IPS-20b (cell line): ENCODE data around the gene EPAS1.

Experiments
- H3K27ac ChIP-seq: one replicate; pipeline ENCODE4 v1.5.1; 2013; ENCODE audit warnings: low read length
- H3K27me3 ChIP-seq: 2 replicates; pipeline ENCODE4 v1.6.1; 2013; ENCODE audit warnings: mild to moderate bottlenecking, low read length, inconsistent platforms; ENCODE audit not compliant: insufficient read depth
- H3K36me3 ChIP-seq: 2 replicates; pipeline ENCODE4 v1.6.1; 2013; ENCODE audit warnings: low read depth, mild to moderate bottlenecking, inconsistent platforms, low read length, moderate library complexity; ENCODE audit not compliant: insufficient read depth
- H3K4me1 ChIP-seq: 2 replicates; pipeline ENCODE4 v1.6.1; 2013; ENCODE audit warnings: mild to moderate bottlenecking, control low read depth, inconsistent platforms, low read length, moderate library complexity; ENCODE audit not compliant: insufficient read depth
- H3K4me3 ChIP-seq: 2 replicates; pipeline ENCODE4 v1.5.1; 2013; ENCODE audit warnings: mild to moderate bottlenecking, low read length, inconsistent platforms
- H3K9ac ChIP-seq: 2 replicates; pipeline ENCODE4 v1.6.1; 2013; ENCODE audit warnings: low read depth, mild to moderate bottlenecking, inconsistent platforms, low read length, moderate library complexity
- H3K9me3 ChIP-seq: 2 replicates; pipeline ENCODE4 v1.6.1; 2013; ENCODE audit warnings: mild to moderate bottlenecking, low read depth, low read length, inconsistent platforms; ENCODE audit not compliant: insufficient read depth

Gene EPAS1

DNA sequence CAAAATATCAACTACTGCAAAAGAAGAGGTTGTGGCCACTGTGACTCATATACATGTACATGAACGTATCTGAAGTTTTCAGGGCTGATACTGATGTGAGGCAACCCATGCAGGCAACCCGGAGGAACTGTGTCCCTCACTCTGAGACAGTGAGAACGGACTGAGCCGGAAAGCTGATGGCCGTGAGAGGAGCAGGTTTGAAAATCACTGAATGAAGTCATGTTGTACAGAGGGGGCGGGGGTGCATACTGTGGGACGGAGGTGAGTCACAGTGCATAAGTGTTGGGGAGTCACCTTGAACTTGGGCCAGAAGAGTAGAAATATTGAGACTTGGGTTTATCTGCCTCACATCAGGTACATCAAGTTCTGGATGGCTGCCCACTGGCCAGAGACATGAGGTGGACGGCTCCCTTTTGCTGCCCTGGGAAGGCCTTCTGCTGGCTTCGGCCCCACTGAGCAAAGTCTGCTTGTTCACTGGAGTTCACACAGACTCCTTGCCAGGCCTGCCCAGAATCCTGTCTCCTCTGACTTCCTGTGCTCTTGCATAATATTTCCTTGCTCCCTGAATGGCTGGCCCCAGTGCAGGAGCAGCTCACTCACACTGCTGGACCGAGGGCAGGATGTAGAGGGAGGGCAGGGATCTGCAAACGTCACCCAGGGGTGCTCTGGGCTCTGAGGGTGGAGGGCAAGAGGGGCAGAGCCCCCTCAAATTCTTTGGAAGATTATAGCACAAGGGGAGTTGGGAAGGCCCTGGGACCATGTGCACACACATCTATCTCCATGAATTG, 18.1 kb downstream of the EPAS1 start:
- no peak overlapping the region for H3K27ac ChIP-seq
- no peak overlapping the region for H3K9ac ChIP-seq
- H3K27me3 ChIP-seq, result no peaks in the 10 kb centered on the region
- peaks cover 2% of the 10 kb centered on the region for H3K4me1 ChIP-seq
- H3K4me3 ChIP-seq, result no peak overlapping the region
- H3K36me3 ChIP-seq, result no peaks in the 10 kb centered on the region
- no peaks in the 10 kb centered on the region for H3K9me3 ChIP-seq

DNA sequence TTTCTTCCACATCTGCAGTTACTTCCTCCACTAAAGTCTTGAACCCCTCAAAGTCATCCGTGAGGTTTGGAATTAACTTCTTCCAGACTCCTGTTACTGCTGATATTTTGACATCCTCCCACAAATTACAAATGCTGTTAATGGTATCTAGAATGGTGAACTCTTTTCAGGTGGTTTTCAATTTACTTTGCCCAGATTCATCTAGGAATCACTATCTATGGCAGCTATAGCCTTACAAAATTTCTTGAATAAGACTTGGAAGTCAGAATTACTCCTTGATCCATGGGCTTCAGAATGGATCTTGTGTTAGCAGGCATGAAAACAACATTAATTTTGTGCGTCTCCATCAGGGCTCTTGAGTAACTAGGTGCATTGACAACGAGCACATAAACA, 19.9 kb downstream of the EPAS1 start:
- Histone ChIP-seq H3K27me3 (no peaks in the 10 kb centered on the region), H3K27ac (no peak overlapping the region), H3K4me1 (peaks cover 13% of the 10 kb centered on the region), H3K9ac (no peak overlapping the region), H3K4me3 (no peak overlapping the region), H3K9me3 (no peaks in the 10 kb centered on the region), H3K36me3 (no peaks in the 10 kb centered on the region)

DNA sequence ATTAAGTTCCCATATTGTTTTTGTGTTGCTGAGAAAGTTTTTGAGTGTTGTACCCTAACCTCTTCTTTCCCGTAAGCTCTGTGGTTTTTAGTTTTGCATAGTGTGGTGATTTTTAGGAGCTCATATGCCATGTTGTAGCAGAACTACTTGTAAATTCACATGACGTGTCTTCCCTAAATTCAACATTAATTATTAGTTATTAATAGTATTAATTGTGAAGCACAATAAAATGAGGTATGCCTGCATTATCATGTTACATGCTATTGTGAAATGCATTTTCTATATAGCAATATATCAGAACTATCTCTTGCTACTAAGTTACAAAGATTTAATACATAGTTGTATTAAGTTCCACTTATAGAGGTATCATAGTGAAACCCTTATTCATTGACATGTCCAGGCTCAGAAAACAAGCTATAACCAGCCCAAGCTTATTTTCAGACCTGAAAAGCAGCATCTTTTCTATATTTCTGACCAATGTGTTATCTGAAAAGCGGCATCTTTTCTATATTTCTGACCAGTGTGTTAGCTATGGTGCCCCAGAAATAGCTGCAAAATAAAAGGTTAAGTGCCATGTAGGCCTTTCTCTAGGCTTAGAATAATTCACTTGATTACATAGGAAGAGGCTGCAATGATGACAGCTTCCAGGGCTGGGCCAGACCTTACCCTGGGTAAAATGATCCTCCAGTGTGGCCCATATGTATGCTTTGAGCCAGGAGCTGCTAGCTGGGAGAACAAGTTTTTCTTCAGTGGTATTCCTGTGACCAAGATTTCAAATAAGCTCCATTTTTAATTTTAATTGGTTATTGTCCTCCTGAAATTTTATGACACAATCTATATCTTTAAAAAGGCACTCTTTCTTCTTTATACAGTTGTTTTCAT, 21.6 kb downstream of the EPAS1 start:
- peaks cover 13% of the 10 kb centered on the region for H3K4me1 ChIP-seq
- H3K9ac ChIP-seq, result no peak overlapping the region
- H3K36me3 ChIP-seq, result no peaks in the 10 kb centered on the region
- H3K4me3 ChIP-seq, result no peak overlapping the region
- no peaks in the 10 kb centered on the region for H3K9me3 ChIP-seq
- H3K27ac ChIP-seq, result no peak overlapping the region
- H3K27me3 ChIP-seq, result no peaks in the 10 kb centered on the region

DNA sequence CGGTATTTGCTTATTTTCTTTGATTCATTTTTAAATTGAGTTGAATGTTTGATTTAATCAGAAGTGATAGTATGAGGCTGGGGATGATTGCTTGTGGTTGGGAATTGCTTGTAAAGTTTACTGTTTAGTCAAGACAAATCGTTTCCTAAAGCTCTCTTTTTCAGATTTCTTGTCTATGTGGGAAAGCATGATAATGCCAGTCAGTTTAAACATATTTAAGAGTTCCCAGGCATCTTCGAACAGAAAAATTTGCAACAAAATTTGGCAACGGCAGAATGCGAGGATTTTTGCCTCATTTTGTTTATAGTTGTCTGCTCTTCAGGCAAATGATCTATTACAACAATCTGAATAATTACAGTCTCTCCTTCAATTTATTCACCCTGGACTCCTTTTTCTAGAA, 22.5 kb downstream of the EPAS1 start:
- Histone ChIP-seq H3K9ac (no peak overlapping the region), H3K27me3 (no peaks in the 10 kb centered on the region), H3K9me3 (no peaks in the 10 kb centered on the region), H3K4me1 (peaks cover 13% of the 10 kb centered on the region), H3K36me3 (no peaks in the 10 kb centered on the region), H3K4me3 (no peak overlapping the region), H3K27ac (no peak overlapping the region)

DNA sequence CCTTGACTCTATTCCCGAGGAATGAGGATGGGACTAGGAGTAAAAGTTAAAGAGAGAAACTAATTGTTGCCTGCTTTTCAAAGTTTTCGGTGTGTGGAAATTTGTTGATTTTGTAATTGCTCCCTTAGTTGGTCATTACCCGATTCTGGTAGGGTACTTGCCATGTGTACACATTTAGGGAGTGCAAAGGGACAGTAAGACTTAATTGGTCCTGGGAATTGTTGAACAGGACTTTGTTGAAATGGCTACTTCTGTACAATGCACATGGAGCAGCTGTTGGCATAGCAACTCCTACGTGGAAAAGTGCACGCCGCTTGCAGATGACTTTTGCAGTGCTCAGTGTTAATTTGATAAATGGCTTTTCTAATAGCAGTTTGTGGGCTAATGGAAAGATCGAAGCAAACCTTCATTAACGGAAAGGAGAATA, 22.9 kb downstream of the EPAS1 start:
- H3K27ac ChIP-seq, result no peak overlapping the region
- no peak overlapping the region for H3K9ac ChIP-seq
- no peaks in the 10 kb centered on the region for H3K27me3 ChIP-seq
- no peak overlapping the region for H3K4me3 ChIP-seq
- peaks cover 13% of the 10 kb centered on the region for H3K4me1 ChIP-seq
- H3K36me3 ChIP-seq, result no peaks in the 10 kb centered on the region
- H3K9me3 ChIP-seq, result no peaks in the 10 kb centered on the region

DNA sequence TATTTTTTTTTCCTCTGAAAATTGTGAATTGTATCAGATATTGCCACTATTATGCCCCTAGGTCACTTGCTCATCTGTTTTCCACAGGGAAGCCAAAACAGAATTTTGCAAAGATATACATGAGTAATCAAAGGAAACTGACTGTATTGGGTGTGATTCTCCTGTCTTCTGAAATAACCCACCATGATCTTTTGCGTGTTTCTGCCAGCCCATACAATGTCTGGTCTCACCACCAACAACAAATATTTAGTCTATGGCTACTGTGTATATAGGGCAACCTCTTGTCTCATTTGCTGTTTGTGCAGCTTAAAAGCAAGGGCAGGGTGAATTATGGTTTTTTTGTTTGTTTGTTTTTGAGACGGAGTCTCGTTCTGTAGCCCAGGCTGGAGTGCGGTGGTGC, 26.5 kb downstream of the EPAS1 start:
- Histone ChIP-seq H3K9ac (no peak overlapping the region), H3K27ac (no peak overlapping the region), H3K36me3 (no peaks in the 10 kb centered on the region), H3K27me3 (no peaks in the 10 kb centered on the region), H3K9me3 (no peaks in the 10 kb centered on the region), H3K4me3 (no peak overlapping the region), H3K4me1 (peaks cover 13% of the 10 kb centered on the region)

DNA sequence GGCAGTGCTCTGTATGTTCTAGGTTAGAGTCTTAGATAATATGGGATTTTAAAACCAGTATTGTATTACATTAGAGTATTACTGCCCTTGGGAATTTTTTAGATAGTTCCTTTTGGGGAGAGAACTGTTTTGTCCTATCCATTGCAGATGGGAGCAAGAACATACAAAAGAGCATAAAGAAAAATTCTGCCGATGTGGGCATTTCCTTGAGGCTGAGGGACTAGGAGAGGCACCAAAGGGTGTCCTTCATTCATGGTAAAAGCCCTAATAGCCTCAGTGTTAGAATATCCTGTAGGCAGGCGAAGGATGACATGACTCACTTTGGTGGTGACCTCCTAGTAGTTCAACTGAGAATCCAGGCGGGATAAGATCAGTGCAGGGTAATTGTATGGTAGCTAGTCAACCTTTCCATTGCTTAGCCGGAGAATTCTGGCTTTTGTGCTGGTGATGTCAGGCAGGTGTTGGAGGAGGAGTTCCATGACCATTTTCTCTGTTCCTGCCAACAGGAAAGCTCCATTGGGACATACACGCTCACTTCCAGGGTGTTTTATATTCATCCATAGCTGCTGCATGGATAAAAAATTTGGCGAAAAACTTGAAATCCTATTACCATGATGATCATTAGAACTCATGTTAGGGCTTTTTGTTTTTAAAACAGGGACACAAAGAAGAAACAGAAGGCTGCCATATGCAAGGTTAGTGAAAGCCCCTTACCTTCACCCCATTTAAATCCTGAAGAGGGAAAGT, 28.1 kb downstream of the EPAS1 start:
- H3K4me1 ChIP-seq, result peaks cover 10% of the 10 kb centered on the region
- H3K36me3 ChIP-seq, result no peaks in the 10 kb centered on the region
- H3K4me3 ChIP-seq, result no peak overlapping the region
- H3K9me3 ChIP-seq, result no peaks in the 10 kb centered on the region
- no peaks in the 10 kb centered on the region for H3K27me3 ChIP-seq
- H3K9ac ChIP-seq, result no peak overlapping the region
- H3K27ac ChIP-seq, result no peak overlapping the region

DNA sequence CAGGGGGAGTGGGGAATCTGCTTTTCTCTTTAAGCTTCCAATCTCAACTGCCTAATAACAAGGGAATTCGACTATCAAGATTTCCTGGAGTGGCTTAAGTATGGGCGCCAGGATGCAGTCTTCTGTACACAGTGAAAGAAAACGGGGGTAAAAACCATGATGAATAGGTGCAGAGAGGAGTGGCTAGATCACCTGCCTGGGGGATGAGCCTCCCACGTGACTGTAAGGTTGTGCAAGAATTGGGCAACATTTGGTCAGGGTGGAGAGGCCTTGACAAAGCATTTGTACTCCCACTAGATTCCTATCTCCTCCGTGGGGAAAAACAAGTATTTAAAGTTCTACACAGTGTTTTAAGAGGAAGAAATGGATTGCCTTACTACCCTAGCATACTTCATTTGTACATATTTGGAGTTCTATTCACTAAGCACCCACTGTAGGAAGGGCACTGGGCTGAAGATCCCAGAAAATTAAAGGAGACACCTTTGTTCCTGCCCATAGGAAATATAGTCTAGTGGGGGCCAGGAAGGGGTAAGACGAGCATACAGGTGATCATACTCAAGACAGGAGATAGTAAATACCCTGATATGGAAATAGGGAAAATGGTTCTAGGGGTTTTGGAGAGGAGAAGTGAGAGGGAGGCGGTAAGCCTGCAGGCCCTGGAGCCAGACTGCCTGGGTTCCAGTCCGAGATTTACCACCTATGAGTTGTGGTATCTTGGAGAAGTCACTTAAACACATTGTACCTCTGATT, 29.2 kb downstream of the EPAS1 start:
- H3K9me3 ChIP-seq, result no peaks in the 10 kb centered on the region
- H3K4me1 ChIP-seq, result no peaks in the 10 kb centered on the region
- H3K27ac ChIP-seq, result no peak overlapping the region
- no peaks in the 10 kb centered on the region for H3K27me3 ChIP-seq
- no peak overlapping the region for H3K4me3 ChIP-seq
- no peaks in the 10 kb centered on the region for H3K36me3 ChIP-seq
- no peak overlapping the region for H3K9ac ChIP-seq

DNA sequence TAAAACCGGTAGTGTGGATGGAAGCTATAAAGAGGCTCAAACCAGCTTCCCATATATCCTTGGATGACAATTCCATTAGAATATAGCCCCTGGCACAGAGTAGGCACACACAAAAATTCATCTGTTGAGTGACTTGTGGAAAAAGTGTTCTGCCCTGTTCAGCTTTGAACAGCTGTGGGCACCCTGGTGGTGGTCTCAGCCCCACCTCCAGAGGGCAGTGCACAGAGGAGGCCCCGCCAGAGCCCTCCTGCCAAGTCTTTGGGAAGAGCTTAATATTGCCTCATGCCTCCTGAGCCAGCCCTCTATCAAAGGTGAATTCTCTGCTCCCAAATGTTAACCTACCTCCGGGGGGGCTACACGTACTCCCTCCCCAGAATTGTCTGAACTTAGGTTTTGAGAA, 30.4 kb downstream of the EPAS1 start:
- no peak overlapping the region for H3K9ac ChIP-seq
- H3K27ac ChIP-seq, result no peak overlapping the region
- no peaks in the 10 kb centered on the region for H3K27me3 ChIP-seq
- H3K36me3 ChIP-seq, result no peaks in the 10 kb centered on the region
- H3K4me3 ChIP-seq, result no peak overlapping the region
- no peaks in the 10 kb centered on the region for H3K9me3 ChIP-seq
- H3K4me1 ChIP-seq, result peaks cover 6% of the 10 kb centered on the region

DNA sequence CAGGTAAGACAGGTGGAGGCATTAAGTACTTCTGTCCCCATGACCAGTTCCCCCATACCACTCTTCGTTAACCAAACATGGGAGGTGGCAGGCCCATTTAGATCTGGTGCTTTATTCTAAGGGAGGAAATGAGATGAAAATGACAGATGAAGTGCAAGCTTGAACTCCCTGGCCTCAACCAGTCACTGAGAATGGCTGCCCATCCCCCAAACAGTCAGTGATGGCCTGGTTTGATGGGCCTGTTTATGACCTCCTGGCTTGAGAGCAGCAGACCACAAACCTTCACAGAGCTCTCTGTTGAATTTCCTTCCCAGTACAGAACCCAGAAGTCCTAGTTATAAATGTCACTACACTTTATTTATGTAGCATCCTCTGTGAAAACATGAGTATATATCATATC, 31.1 kb downstream of the EPAS1 start:
- Histone ChIP-seq H3K9me3 (no peaks in the 10 kb centered on the region), H3K36me3 (no peaks in the 10 kb centered on the region), H3K27me3 (no peaks in the 10 kb centered on the region), H3K27ac (no peak overlapping the region), H3K4me1 (peaks cover 6% of the 10 kb centered on the region), H3K4me3 (no peak overlapping the region), H3K9ac (no peak overlapping the region)

DNA sequence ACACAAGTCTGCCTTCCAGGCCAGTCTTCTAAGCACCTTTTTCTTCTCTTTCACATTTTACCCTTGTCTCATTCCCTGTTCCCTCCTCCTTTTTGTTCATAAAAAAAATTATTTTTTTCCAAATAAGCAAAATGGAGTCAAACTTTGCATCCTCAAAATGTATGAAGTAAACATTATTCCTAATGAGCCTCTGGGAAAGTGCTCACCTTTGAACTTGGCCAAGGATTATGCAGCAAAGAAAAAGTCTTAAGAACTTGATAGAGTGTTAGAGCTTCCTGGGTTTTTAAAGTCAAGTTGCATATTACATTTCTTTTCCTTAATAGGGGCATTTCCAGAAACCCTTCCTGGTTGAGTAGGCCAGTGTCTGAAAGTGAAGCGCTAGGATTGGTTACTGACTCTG, 31.6 kb downstream of the EPAS1 start:
- H3K36me3 ChIP-seq, result no peaks in the 10 kb centered on the region
- no peak overlapping the region for H3K4me3 ChIP-seq
- peaks cover 6% of the 10 kb centered on the region for H3K4me1 ChIP-seq
- no peaks in the 10 kb centered on the region for H3K9me3 ChIP-seq
- H3K27me3 ChIP-seq, result no peaks in the 10 kb centered on the region
- H3K9ac ChIP-seq, result no peak overlapping the region
- H3K27ac ChIP-seq, result no peak overlapping the region
